Activated CD4-positive, alpha-beta T cell treated with anti-CD3 and anti-CD28 coated beads, Interleukin-2, amount 50 U/mL, for 24 hours (primary cell): Measurements from ENCODE around the gene SMPD2.

Experiments used
- DNase-seq, 2 donors: peaks; one replicate each; pipeline ENCODE4 v3.0.0-alpha.2; 2020; ENCODE audit warnings: low read depth in 1 of 2, low spot score in 1 of 2

The SMPD2 gene

DNA sequence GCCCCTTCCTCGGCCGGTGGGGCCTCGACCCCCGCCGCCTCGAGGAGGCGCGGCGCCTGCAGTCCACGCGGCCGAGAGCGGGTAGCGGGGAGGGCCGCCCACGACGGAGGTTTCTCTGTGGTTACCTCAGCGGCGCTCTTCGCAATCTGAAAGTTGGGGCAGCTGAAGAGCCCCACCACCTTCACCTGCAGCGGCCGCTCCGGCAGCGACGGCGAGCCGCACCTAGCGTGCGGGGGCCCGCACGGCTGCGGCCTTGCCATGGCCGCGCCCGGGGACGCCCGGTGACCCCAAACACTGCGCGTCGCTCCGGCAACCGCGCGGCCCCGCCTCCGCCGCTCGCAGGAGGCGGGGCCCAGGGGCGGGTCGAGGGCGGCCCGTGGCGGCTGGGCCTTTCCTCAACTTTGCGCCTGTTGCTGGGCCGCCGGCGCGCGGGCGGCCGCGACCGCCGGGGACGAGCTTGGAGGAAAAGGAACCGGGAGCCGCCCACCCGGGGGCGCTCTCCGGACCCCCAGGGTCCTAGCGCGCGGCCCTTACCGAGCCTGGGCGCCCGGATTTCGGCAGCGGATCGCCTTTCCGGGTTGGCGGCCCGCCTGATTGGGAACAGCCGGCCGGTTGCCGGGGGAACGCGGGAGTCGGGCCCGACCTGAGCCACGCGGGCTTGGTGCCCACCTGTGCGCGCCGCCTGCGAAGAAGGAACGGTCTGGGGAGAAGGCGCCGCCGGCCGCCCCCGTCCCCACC, at the start of gene SMPD2, which contains the start of gene PPIL6:
Gene SMPD2, plus strand, starts transcription at position 394 of the 738 bp plus-strand sequence. CDS start 398 bp downstream, outside the sequence.
Gene PPIL6, minus strand, starts transcription at position 298 of the 738 bp plus-strand sequence. Its CDS starts 38 bp downstream, at position 260.
- peak; percentile 50 to 62 for DNase-seq

DNA sequence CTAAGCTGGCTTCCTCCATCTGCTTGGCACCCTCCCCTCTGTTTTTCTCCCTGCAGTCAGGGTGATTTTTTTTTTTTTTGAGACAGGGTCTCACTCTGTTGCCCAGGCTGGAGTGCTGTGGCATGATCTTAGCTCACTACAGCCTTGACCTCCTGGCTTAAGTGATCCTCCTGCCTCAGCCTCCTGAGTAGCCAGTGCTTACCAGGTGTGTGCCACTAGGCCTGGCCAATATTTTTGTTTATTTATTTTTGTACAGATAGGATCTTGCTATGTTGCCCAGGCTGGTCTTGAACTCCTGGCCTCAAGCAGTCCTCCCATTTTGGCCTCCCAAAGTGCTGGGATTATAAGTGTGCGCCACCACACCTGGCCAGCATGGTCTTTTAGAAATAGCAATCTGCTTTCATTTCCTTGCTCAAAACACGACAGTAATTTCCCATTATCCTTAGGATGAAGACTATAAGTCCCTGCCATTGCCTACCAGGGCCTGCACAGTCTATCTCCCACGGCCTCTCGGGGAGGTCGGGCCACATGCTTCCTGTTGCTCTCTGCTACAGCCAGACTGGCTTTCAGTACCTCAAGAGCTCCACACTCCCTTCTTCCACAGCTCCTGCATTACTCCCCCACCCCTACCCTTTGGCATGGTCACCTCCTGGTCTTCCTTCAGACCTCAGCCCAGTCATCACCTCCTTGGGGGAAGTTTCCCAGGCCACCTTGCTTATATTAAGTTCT, 47.2 kb upstream of the SMPD2 start:
- DNase-seq: no peak

DNA sequence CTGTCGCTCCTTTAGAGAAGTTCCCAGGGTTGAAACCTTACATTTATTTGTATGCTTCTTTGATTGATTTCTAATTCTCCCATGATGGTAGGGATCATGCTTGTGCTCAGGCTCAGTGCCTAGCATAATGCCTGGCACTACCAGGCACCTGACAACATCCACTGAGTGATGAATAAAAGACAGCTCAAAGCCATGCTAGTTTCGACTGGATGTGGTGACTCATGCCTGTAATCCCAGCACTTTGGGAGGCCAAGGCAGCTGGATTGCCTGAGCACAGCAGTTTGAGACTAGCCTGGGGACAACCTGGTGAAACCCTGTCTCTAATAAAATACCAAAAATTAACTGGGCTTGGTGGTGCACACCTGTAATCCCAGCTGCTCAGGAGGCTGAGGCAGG, 46.6 kb upstream of the SMPD2 start:
- no peak for DNase-seq

GRCh38 chr6:109396046-109396718, 44.3 kb upstream of the SMPD2 start:
- DNase-seq: no peak

- no peak for DNase-seq
Observed at GRCh38 chr6:109397020-109397419, 43.5 kb upstream of the SMPD2 start.

GRCh38 chr6:109406196-109406595, 34.3 kb upstream of the SMPD2 start:
- no peak for DNase-seq

- DNase-seq: no peak
Observed at GRCh38 chr6:109411034-109411433, 29.5 kb upstream of the SMPD2 start.

DNA sequence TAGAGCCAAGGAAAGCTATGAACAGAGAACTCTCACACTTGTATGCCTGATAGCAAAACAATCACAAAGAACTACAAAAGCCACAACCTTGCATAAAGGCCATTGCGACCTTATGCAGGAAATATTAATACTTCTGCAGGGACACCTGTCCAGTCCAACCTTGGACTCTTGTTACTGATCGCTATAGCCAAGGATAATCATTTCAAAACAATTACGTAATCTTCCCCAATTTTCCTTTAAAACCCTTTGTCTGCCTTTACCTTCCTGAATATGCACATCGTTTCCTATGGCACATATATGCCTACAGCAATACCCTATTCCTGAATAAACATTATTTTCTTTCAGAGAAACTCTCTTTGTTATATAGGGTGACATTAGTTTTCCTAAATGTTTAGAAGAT, 22.9 kb upstream of the SMPD2 start:
- no peak for DNase-seq

- no peak for DNase-seq
Observed at GRCh38 chr6:109420751-109421150, 19.8 kb upstream of the SMPD2 start.

DNA sequence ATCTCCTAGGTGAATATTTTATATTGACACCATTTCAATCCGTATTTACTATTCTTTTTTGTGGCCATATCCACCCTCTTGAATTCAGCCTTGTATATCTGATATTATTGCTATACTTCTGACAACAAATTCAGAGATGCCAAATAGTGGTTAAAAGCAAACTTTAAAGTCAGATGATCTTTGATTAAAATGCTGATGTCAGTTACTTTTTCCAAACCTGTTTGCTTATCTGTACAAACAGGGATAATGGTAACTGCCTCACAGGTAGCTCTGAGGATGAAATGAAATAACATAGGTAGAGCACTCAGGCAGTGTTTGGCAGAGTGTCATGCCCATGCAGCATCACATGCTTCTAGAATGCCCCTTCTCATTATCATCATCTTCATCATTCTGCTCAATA, 19.3 kb upstream of the SMPD2 start:
- no peak for DNase-seq

- no peak for DNase-seq
Observed at GRCh38 chr6:109424946-109425345, 15.6 kb upstream of the SMPD2 start.

- DNase-seq: no peak
Observed at GRCh38 chr6:109428889-109429477, 11.5 kb upstream of the SMPD2 start.

DNA sequence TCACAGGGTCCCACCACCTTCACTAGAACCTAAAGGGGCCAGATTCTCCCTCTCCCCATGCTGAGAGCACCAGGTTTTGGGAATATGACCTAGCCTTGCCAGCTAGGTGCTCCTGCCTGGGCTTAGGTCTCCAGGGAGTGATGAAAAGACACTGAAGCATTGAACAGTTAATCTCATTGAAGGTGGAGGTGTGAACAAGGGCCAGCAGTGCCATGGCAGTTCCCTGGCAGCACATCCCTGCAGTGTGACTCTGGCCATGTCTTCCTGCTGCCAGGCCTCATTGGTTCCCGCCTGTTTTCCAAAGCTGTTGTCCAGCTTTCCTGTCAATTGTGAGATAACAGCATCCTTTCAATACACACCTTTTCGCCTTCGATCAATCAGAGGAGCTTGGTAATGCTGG, 11.0 kb upstream of the SMPD2 start:
- no peak for DNase-seq

GRCh38 chr6:109434456-109434855, 6.1 kb upstream of the SMPD2 start:
- no peak for DNase-seq

DNA sequence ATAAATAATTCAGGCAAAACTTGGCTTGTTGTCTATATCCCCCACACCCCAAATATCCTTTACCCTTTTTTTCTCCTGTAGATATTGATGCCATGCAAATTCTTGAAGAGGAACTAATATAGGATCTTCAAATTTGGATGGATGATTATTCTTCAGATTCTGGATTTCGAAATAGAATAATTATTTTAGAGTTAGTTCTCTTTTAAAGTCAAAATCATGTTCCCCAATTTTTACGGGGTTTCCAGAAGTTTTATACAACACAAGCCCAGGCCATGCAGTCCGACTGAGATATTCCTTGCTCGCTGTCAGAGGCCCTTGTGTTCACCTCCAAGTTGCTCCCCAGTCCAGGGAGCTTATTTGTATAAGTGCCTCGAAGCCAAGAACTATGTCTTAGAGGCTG, 4.5 kb upstream of the SMPD2 start:
- DNase-seq: no peak

- peak in 1 of 2 donors; percentile 22 for DNase-seq
Observed at GRCh38 chr6:109441069-109441816, 719 bp downstream of the SMPD2 start.

- no peak for DNase-seq
Observed at GRCh38 chr6:109442393-109442924, 1.9 kb downstream of the SMPD2 start.

- DNase-seq: no peak
Observed at GRCh38 chr6:109443425-109443950, 3.0 kb downstream of the SMPD2 start.

GRCh38 chr6:109445382-109445781, 4.9 kb downstream of the SMPD2 start:
- DNase-seq: no peak

- DNase-seq: no peak
Observed at GRCh38 chr6:109446072-109446471, 5.5 kb downstream of the SMPD2 start.
